SK-N-MC (cell line): ENCODE measurements around the gene KRAS.
"Not testable (repeated sequence)": the region's sequence is repeated elsewhere in the genome, so short reads cannot be mapped to it uniquely, and the experiment has no call there.

ENCODE experiments used
- DNase-seq: peaks from one replicate; pipeline ENCODE4 v3.0.0-alpha.2; 2011; ENCODE audit warnings: low read depth, low spot score
- H3K27ac ChIP-seq: fragments of 200-600 bp; sonication (generic); 2 replicates; pipeline ENCODE4 v1.5.1; 2016; ENCODE audit warnings: mixed run types
- H3K36me3 ChIP-seq: fragments of 200-600 bp; sonication (generic); 2 replicates; pipeline ENCODE4 v1.6.1; 2017; ENCODE audit warnings: antibody characterized with exemption, low read length, mixed read lengths; ENCODE audit not compliant: insufficient read depth
- H3K4me3 ChIP-seq: fragments of 200-600 bp; sonication (generic); 2 replicates; pipeline ENCODE4 v1.5.1; 2016
- H3K9ac ChIP-seq: fragments of 200-600 bp; sonication (generic); 2 replicates; pipeline ENCODE4 v1.8.0; 2017; ENCODE audit warnings: mixed run types, mixed read lengths; ENCODE audit not compliant: insufficient read length
- H3K9me3 ChIP-seq: fragments of 200-600 bp; sonication (generic); 2 replicates; pipeline ENCODE4 v1.6.1; 2017; ENCODE audit warnings: low read depth, mild to moderate bottlenecking, antibody characterized with exemption, low read length, moderate library complexity, mixed read lengths
- EZH2 ChIP-seq: fragments of 200-600 bp; sonication (generic); IDR thresholded peaks from one replicate; pipeline ENCODE4 v1.6.1; 2017; ENCODE audit warnings: antibody characterized with exemption
- FOXP2 ChIP-seq: optimal IDR thresholded peaks from 2 replicates; pipeline ENCODE3; 2011; ENCODE audit warnings: mild to moderate bottlenecking, moderate library complexity; ENCODE audit not compliant: insufficient read depth; ENCODE audit errors: extremely low read length, control extremely low read depth
- POLR2AphosphoS5 ChIP-seq: IDR thresholded peaks from 2 replicates; pipeline ENCODE4 v1.6.1; 2012; ENCODE audit warnings: mild to moderate bottlenecking, low read depth, low read length, borderline replicate concordance

KRAS gene

GRCh38 chr12:25250744-25251730 is at the start of gene KRAS:
KRAS (minus strand) TSS chr12:25250929.
- TF ChIP-seq POLR2AphosphoS5 (peak; percentile 60), EZH2 (no peak)
- H3K4me3 ChIP-seq: peak within 1 kb of the TSS; percentile 94
- peaks cover 7% of the 10 kb centered on the region for H3K36me3 ChIP-seq
- H3K9ac ChIP-seq: peak within 1 kb of the TSS; percentile 80
- H3K9me3 ChIP-seq: no peaks in the 10 kb centered on the region
- no peak within 1 kb of the TSS for H3K27ac ChIP-seq
- DNase-seq: no peak

- no peak for TF ChIP-seq FOXP2
Measured at GRCh38 chr12:25296381-25296780, 45.7 kb upstream of the KRAS start.

GRCh38 chr12:25295361-25295760 is 44.6 kb upstream of the KRAS start:
- H3K9ac ChIP-seq: no peak overlapping the region
- H3K9me3 ChIP-seq: no peaks in the 10 kb centered on the region
- peak; percentile 5 for DNase-seq
- peak overlapping the region; percentile 55; the same call in 1 of the 2 replicates for H3K27ac ChIP-seq
- H3K4me3 ChIP-seq: no peak overlapping the region; the same call in 1 of the 2 replicates
- H3K36me3 ChIP-seq: no peaks in the 10 kb centered on the region
- TF ChIP-seq EZH2: no peak
- no peak for TF ChIP-seq POLR2AphosphoS5
- no peak for TF ChIP-seq FOXP2

More at GRCh38 chr12:25296381-25296780, 45.7 kb upstream of the KRAS start:
- H3K9me3 ChIP-seq: no peaks in the 10 kb centered on the region
- no peak overlapping the region for H3K4me3 ChIP-seq
- no peak for DNase-seq
- H3K36me3 ChIP-seq: no peaks in the 10 kb centered on the region
- H3K9ac ChIP-seq: no peak overlapping the region
- no peak overlapping the region for H3K27ac ChIP-seq

GRCh38 chr12:25293653-25294052 is 42.9 kb upstream of the KRAS start:
- no peak overlapping the region for H3K9ac ChIP-seq
- H3K27ac ChIP-seq: no peak overlapping the region
- no peak overlapping the region for H3K4me3 ChIP-seq
- TF ChIP-seq EZH2 (no peak), FOXP2 (no peak), POLR2AphosphoS5 (no peak)
- DNase-seq: no peak
- H3K36me3 ChIP-seq: no peaks in the 10 kb centered on the region
- H3K9me3 ChIP-seq: no peaks in the 10 kb centered on the region

GRCh38 chr12:25292810-25293221 is 42.1 kb upstream of the KRAS start:
- H3K4me3 ChIP-seq, H3K9me3 ChIP-seq, H3K9ac ChIP-seq, H3K36me3 ChIP-seq, DNase-seq, H3K27ac ChIP-seq: not testable (repeated sequence)

GRCh38 chr12:25287610-25288009 is 36.9 kb upstream of the KRAS start:
- TF ChIP-seq POLR2AphosphoS5: no peak
- no peak for TF ChIP-seq FOXP2
- TF ChIP-seq EZH2: no peak
- Histone ChIP-seq H3K36me3 (no peaks in the 10 kb centered on the region), H3K4me3 (no peak overlapping the region), H3K9ac (no peak overlapping the region), H3K9me3 (no peaks in the 10 kb centered on the region), H3K27ac (no peak overlapping the region)
- DNase-seq: no peak

- TF ChIP-seq EZH2: no peak
- TF ChIP-seq POLR2AphosphoS5: no peak
- no peak for TF ChIP-seq FOXP2
- H3K36me3 ChIP-seq: no peaks in the 10 kb centered on the region
- no peak overlapping the region for H3K4me3 ChIP-seq
- DNase-seq: no peak
- no peak overlapping the region for H3K27ac ChIP-seq
- H3K9ac ChIP-seq: no peak overlapping the region
- H3K9me3 ChIP-seq: no peaks in the 10 kb centered on the region
Measured at GRCh38 chr12:25286837-25287236, 36.1 kb upstream of the KRAS start.

GRCh38 chr12:25284024-25284423 is 33.3 kb upstream of the KRAS start:
- no peaks in the 10 kb centered on the region for H3K9me3 ChIP-seq
- no peak overlapping the region for H3K4me3 ChIP-seq
- DNase-seq: no peak
- H3K27ac ChIP-seq: no peak overlapping the region
- no peak for TF ChIP-seq FOXP2
- TF ChIP-seq POLR2AphosphoS5: no peak
- no peak for TF ChIP-seq EZH2
- H3K36me3 ChIP-seq: no peaks in the 10 kb centered on the region
- no peak overlapping the region for H3K9ac ChIP-seq

GRCh38 chr12:25283006-25283405 is 32.3 kb upstream of the KRAS start:
- Histone ChIP-seq H3K9ac (no peak overlapping the region), H3K36me3 (no peaks in the 10 kb centered on the region), H3K4me3 (no peak overlapping the region), H3K9me3 (no peaks in the 10 kb centered on the region; the same call in 1 of the 2 replicates), H3K27ac (peak overlapping the region; percentile 48; the same call in 1 of the 2 replicates)
- TF ChIP-seq FOXP2: no peak
- TF ChIP-seq EZH2: no peak
- no peak for TF ChIP-seq POLR2AphosphoS5
- no peak for DNase-seq
